ENCODE measurements around the gene CTNNA3.

CTNNA3 gene

GRCh38 chr10:66292456-66292855 lies 1403.5 kb downstream of the CTNNA3 start:
- H3F3A ChIP-seq (ENCODE audit: control insufficient read depth, insufficient read depth) = no peaks in the 10 kb centered on the region
- H3K79me2 ChIP-seq (ENCODE audit: control insufficient read depth, low read length) = no peaks in the 10 kb centered on the region
- no peak overlapping the region for H3K27ac ChIP-seq (ENCODE audit: low read depth, low read length)

DNA sequence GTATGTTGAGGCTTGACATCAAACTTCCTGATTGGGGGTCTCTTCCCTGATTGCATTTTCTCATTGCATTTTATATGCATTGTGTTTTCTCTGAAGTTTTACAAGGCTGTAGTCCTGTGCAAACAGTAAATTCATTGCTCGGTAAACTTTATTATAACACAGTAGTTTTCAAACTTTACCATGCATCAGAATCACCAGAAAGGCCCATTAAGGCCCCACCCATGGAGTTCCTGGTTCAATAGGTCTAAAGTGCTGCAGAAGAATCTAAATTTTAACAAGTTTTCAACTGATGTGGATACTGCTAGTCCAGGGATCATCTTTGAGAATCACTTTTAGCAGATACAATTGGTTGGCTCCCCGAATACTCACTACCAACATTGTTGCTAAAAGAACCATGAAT lies 1404.9 kb downstream of the CTNNA3 start:
- no peak overlapping the region for H3K4me2 ChIP-seq (ENCODE audit: low read length)

More at GRCh38 chr10:66292456-66292855, 1403.5 kb downstream of the CTNNA3 start:
- H3K36me3 ChIP-seq (ENCODE audit: control insufficient read depth, low read length) = no peaks in the 10 kb centered on the region
- TF ChIP-seq, protein P1, sequence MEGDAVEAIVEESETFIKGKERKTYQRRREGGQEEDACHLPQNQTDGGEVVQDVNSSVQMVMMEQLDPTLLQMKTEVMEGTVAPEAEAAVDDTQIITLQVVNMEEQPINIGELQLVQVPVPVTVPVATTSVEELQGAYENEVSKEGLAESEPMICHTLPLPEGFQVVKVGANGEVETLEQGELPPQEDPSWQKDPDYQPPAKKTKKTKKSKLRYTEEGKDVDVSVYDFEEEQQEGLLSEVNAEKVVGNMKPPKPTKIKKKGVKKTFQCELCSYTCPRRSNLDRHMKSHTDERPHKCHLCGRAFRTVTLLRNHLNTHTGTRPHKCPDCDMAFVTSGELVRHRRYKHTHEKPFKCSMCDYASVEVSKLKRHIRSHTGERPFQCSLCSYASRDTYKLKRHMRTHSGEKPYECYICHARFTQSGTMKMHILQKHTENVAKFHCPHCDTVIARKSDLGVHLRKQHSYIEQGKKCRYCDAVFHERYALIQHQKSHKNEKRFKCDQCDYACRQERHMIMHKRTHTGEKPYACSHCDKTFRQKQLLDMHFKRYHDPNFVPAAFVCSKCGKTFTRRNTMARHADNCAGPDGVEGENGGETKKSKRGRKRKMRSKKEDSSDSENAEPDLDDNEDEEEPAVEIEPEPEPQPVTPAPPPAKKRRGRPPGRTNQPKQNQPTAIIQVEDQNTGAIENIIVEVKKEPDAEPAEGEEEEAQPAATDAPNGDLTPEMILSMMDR (IDR thresholded peaks at IDR 0.05; ENCODE audit: low read depth, low read length, poor library complexity, severe bottlenecking) = no peak
- TF ChIP-seq EZH2phosphoT487 (IDR thresholded peaks at IDR 0.05; ENCODE audit: borderline replicate concordance, low read length) = no peak
- H4K20me1 ChIP-seq (ENCODE audit: control insufficient read depth, insufficient read depth, low read depth, low read length) = no peaks in the 10 kb centered on the region
- H3K27me3 ChIP-seq (ENCODE audit: control insufficient read depth, low read length) = no peaks in the 10 kb centered on the region
- H3K9me3 ChIP-seq (ENCODE audit: control insufficient read depth, insufficient read depth, low read length) = no peaks in the 10 kb centered on the region
- H3K9me2 ChIP-seq (replicated peaks; ENCODE audit: control insufficient read depth, low read length) = no peaks in the 10 kb centered on the region
- no peak overlapping the region for H3K4me3 ChIP-seq (ENCODE audit: low read length)
- H3K4me1 ChIP-seq (ENCODE audit: control insufficient read depth, low read length) = no peaks in the 10 kb centered on the region
- no peak overlapping the region for H3K4me2 ChIP-seq (ENCODE audit: low read length)

GRCh38 chr10:66284621-66285020 lies 1411.4 kb downstream of the CTNNA3 start:
- no peak overlapping the region for H3K4me2 ChIP-seq (ENCODE audit: low read length)
- no peak overlapping the region for H3K4me3 ChIP-seq (ENCODE audit: low read length)
- H3K79me2 ChIP-seq (ENCODE audit: control insufficient read depth, low read length) = no peaks in the 10 kb centered on the region
- H3K27ac ChIP-seq (ENCODE audit: low read depth, low read length) = no peak overlapping the region
- no peak for TF ChIP-seq EZH2phosphoT487 (IDR thresholded peaks at IDR 0.05; ENCODE audit: borderline replicate concordance, low read length)
- TF ChIP-seq, protein P1 (IDR thresholded peaks at IDR 0.05; ENCODE audit: low read depth, low read length, poor library complexity, severe bottlenecking) = no peak
- H3K9me2 ChIP-seq (replicated peaks; ENCODE audit: control insufficient read depth, low read length) = no peaks in the 10 kb centered on the region
- no peaks in the 10 kb centered on the region for H3K36me3 ChIP-seq (ENCODE audit: control insufficient read depth, low read length)
- no peaks in the 10 kb centered on the region for H4K20me1 ChIP-seq (ENCODE audit: control insufficient read depth, insufficient read depth, low read depth, low read length)
- no peaks in the 10 kb centered on the region for H3K4me1 ChIP-seq (ENCODE audit: control insufficient read depth, low read length)
- H3K9me3 ChIP-seq (ENCODE audit: control insufficient read depth, insufficient read depth, low read length) = no peaks in the 10 kb centered on the region
- H3F3A ChIP-seq (ENCODE audit: control insufficient read depth, insufficient read depth) = no peaks in the 10 kb centered on the region
- no peaks in the 10 kb centered on the region for H3K27me3 ChIP-seq (ENCODE audit: control insufficient read depth, low read length)

More for the DNA sequence above, 1404.9 kb downstream of the CTNNA3 start:
- Histone ChIP-seq H3K9me3 (ENCODE audit: control insufficient read depth, insufficient read depth, low read length) (no peaks in the 10 kb centered on the region), H3K4me3 (ENCODE audit: low read length) (no peak overlapping the region), H4K20me1 (ENCODE audit: control insufficient read depth, insufficient read depth, low read depth, low read length) (no peaks in the 10 kb centered on the region), H3K9me2 (replicated peaks; ENCODE audit: control insufficient read depth, low read length) (no peaks in the 10 kb centered on the region), H3F3A (ENCODE audit: control insufficient read depth, insufficient read depth) (no peaks in the 10 kb centered on the region), H3K27me3 (ENCODE audit: control insufficient read depth, low read length) (no peaks in the 10 kb centered on the region), H3K36me3 (ENCODE audit: control insufficient read depth, low read length) (no peaks in the 10 kb centered on the region), H3K79me2 (ENCODE audit: control insufficient read depth, low read length) (no peaks in the 10 kb centered on the region), H3K4me1 (ENCODE audit: control insufficient read depth, low read length) (no peaks in the 10 kb centered on the region), H3K27ac (ENCODE audit: low read depth, low read length) (no peak overlapping the region)
- TF ChIP-seq, protein P1 (IDR thresholded peaks at IDR 0.05; ENCODE audit: low read depth, low read length, poor library complexity, severe bottlenecking) = no peak

Measured in DOHH2 (cell line).